DMS53 treated with DMSO at 0.1 percent for 48 hours (cell line): ENCODE results near the gene FAM114A2.

Source experiments
- DNase-seq: peaks from one replicate; lab custom pipeline; 2025; ENCODE audit not compliant: unreplicated experiment; lab: John Stamatoyannopoulos, UW

Gene FAM114A2

GRCh38 chr5:153987301-153987700 lies 51.4 kb downstream of the FAM114A2 start:
- DNase-seq, result no peak

GRCh38 chr5:153985498-153985897 lies 53.2 kb downstream of the FAM114A2 start:
- DNase-seq, result no peak

GRCh38 chr5:153983885-153984284 lies 54.8 kb downstream of the FAM114A2 start:
- DNase-seq, result no peak

- DNase-seq, result no peak
Measured at GRCh38 chr5:153981905-153982605, 56.7 kb downstream of the FAM114A2 start.

GRCh38 chr5:153979028-153979783 lies 59.5 kb downstream of the FAM114A2 start:
- DNase-seq, result no peak

- DNase-seq, result no peak
Measured at GRCh38 chr5:153974813-153975163, 63.9 kb downstream of the FAM114A2 start.

GRCh38 chr5:153974131-153974812 lies 64.4 kb downstream of the FAM114A2 start:
- peak; percentile 34 for DNase-seq

GRCh38 chr5:153972240-153972639 lies 66.5 kb downstream of the FAM114A2 start:
- no peak for DNase-seq

- DNase-seq, result no peak
Measured at GRCh38 chr5:153970496-153970895, 68.2 kb downstream of the FAM114A2 start.

GRCh38 chr5:153969563-153969895 lies 69.2 kb downstream of the FAM114A2 start:
- DNase-seq, result no peak

- no peak for DNase-seq
Measured at GRCh38 chr5:153968761-153969562, 69.7 kb downstream of the FAM114A2 start.

GRCh38 chr5:153964880-153965645 lies 73.6 kb downstream of the FAM114A2 start:
- peak; percentile 65 for DNase-seq

- no peak for DNase-seq
Measured at GRCh38 chr5:153964191-153964879, 74.4 kb downstream of the FAM114A2 start.

- no peak for DNase-seq
Measured at GRCh38 chr5:153960269-153961215, 78.2 kb downstream of the FAM114A2 start.

GRCh38 chr5:153959134-153959957 lies 79.4 kb downstream of the FAM114A2 start:
- DNase-seq, result no peak

- no peak for DNase-seq
Measured at GRCh38 chr5:153957205-153957604, 81.5 kb downstream of the FAM114A2 start.

GRCh38 chr5:153953411-153953810 lies 85.3 kb downstream of the FAM114A2 start:
- DNase-seq, result no peak

GRCh38 chr5:153952893-153953292 lies 85.8 kb downstream of the FAM114A2 start:
- no peak for DNase-seq
